H9 (cell line): Measurements from ENCODE around the gene OR52E5. TPM values are rescaled to one million over a fixed set of nuclear protein-coding genes. Genes with fewer than 3 reads are reported as not detected.

ENCODE experiments used
- DNase-seq: peaks from one replicate; pipeline ENCODE4 v3.0.0-alpha.2; 2017
- H2AFZ ChIP-seq: one replicate; pipeline ENCODE4 v1.6.1; 2013; ENCODE audit warnings: mild to moderate bottlenecking, low read length, control low read depth, moderate library complexity
- H2AK5ac ChIP-seq: 2 replicates; pipeline ENCODE4 v1.6.1; 2013; ENCODE audit warnings: low read length, control low read depth, mixed read lengths; ENCODE audit not compliant: insufficient read length
- H2BK120ac ChIP-seq: one replicate; pipeline ENCODE4 v1.6.1; 2013; ENCODE audit warnings: low read depth, mild to moderate bottlenecking, low read length, control low read depth, inconsistent platforms; ENCODE audit not compliant: poor library complexity, severe bottlenecking
- H2BK12ac ChIP-seq: 2 replicates; pipeline ENCODE4 v1.6.1; 2013; ENCODE audit warnings: low read length, control low read depth, mixed read lengths, low read depth; ENCODE audit not compliant: insufficient read length
- H2BK15ac ChIP-seq: 2 replicates; pipeline ENCODE4 v1.6.1; 2013; ENCODE audit warnings: low read depth, low read length, control low read depth
- H2BK20ac ChIP-seq: one replicate; pipeline ENCODE4 v1.6.1; 2013; ENCODE audit warnings: low read depth, mild to moderate bottlenecking, low read length, control low read depth, inconsistent platforms; ENCODE audit not compliant: poor library complexity, severe bottlenecking
- H2BK5ac ChIP-seq: 2 replicates; pipeline ENCODE4 v1.6.1; 2013; ENCODE audit warnings: low read length, control low read depth, mixed read lengths; ENCODE audit not compliant: insufficient read length
- H3K14ac ChIP-seq: 2 replicates; pipeline ENCODE4 v1.6.1; 2013; ENCODE audit warnings: low read length, control low read depth; ENCODE audit not compliant: insufficient read depth
- H3K18ac ChIP-seq: 2 replicates; pipeline ENCODE4 v1.6.1; 2013; ENCODE audit warnings: low read depth, mild to moderate bottlenecking, mixed read lengths, low read length, control low read depth; ENCODE audit not compliant: insufficient read length
- H3K23ac ChIP-seq: 2 replicates; pipeline ENCODE4 v1.6.1; 2013; ENCODE audit warnings: low read length, control low read depth, mixed read lengths, low read depth; ENCODE audit not compliant: insufficient read length
- H3K23me2 ChIP-seq: 2 replicates; pipeline ENCODE4 v1.6.1; 2013; ENCODE audit warnings: low read depth, mild to moderate bottlenecking, mixed read lengths, low read length, control low read depth; ENCODE audit not compliant: insufficient read length, poor library complexity, severe bottlenecking
- H3K27ac ChIP-seq: 2 replicates; pipeline ENCODE4 v1.5.1; 2013; ENCODE audit warnings: low read length, control low read depth, mixed read lengths, low read depth; ENCODE audit not compliant: insufficient read length
- H3K27me3 ChIP-seq: 2 replicates; pipeline ENCODE4 v1.6.1; 2013; ENCODE audit warnings: low read length, control low read depth, inconsistent platforms; ENCODE audit not compliant: insufficient read depth
- H3K4ac ChIP-seq: 2 replicates; pipeline ENCODE4 v1.6.1; 2013; ENCODE audit warnings: low read depth, mild to moderate bottlenecking, control low read depth, inconsistent platforms, low read length, moderate library complexity
- H3K4me1 ChIP-seq: 2 replicates; pipeline ENCODE4 v1.6.1; 2013; ENCODE audit warnings: low read length, control low read depth, inconsistent platforms; ENCODE audit not compliant: insufficient read depth
- H3K4me2 ChIP-seq: 2 replicates; pipeline ENCODE4 v1.6.1; 2013; ENCODE audit warnings: low read length, control low read depth, mixed read lengths; ENCODE audit not compliant: insufficient read length, insufficient read depth
- H3K56ac ChIP-seq: 2 replicates; pipeline ENCODE4 v1.6.1; 2013; ENCODE audit warnings: low read depth, mild to moderate bottlenecking, mixed read lengths, low read length, control low read depth; ENCODE audit not compliant: insufficient read length
- H3K79me1 ChIP-seq: 2 replicates; pipeline ENCODE4 v1.6.1; 2013; ENCODE audit warnings: low read depth, mild to moderate bottlenecking, moderate library complexity, low read length, control low read depth, inconsistent platforms; ENCODE audit not compliant: insufficient read depth, poor library complexity, severe bottlenecking
- H3K79me2 ChIP-seq: 2 replicates; pipeline ENCODE4 v1.6.1; 2013; ENCODE audit warnings: low read length, control low read depth, inconsistent platforms; ENCODE audit not compliant: insufficient read depth
- H3K9ac ChIP-seq: 2 replicates; pipeline ENCODE4 v1.6.1; 2013; ENCODE audit warnings: low read length, control low read depth, mixed read lengths; ENCODE audit not compliant: insufficient read length; ENCODE audit errors: extremely low read depth
- H3K9me3 ChIP-seq: one replicate; pipeline ENCODE4 v1.6.1; 2013; ENCODE audit warnings: low read depth, low read length, inconsistent platforms; ENCODE audit not compliant: control insufficient read depth
- H3T11ph ChIP-seq: one replicate; pipeline ENCODE4 v1.6.1; 2013; ENCODE audit warnings: mild to moderate bottlenecking, low read length, control low read depth, inconsistent platforms
- H4K20me1 ChIP-seq: one replicate; pipeline ENCODE4 v1.6.1; 2013; ENCODE audit not compliant: control insufficient read depth, insufficient read length, insufficient read depth
- H4K5ac ChIP-seq: 2 replicates; pipeline ENCODE4 v1.6.1; 2013; ENCODE audit warnings: low read depth, mild to moderate bottlenecking, mixed read lengths, low read length, control low read depth; ENCODE audit not compliant: insufficient read length
- H4K8ac ChIP-seq: replicated peaks from 2 replicates; pipeline ENCODE4 v1.6.1; 2013; ENCODE audit warnings: low read length, control low read depth, mixed read lengths, low read depth; ENCODE audit not compliant: insufficient read length
- H4K91ac ChIP-seq: 2 replicates; pipeline ENCODE4 v1.6.1; 2013; ENCODE audit warnings: low read depth, mild to moderate bottlenecking, moderate library complexity, mixed read lengths, low read length, control low read depth; ENCODE audit not compliant: insufficient read length
- H3K27ac Mint-ChIP-seq, 3 experiments: 2 replicates in 2 of 3; 3 replicates in 1 of 3; pipeline ENCODE4 v1.8.0; 2020 to 2021; ENCODE audit warnings: mixed read lengths in 3 of 3, mild to moderate bottlenecking in 1 of 3, moderate library complexity in 1 of 3
- H3K27me3 Mint-ChIP-seq: 2 replicates; pipeline ENCODE4 v1.8.0; 2021; ENCODE audit warnings: low read depth, mild to moderate bottlenecking, moderate library complexity, mixed read lengths
- H3K36me3 Mint-ChIP-seq, 3 experiments: 2 replicates in 2 of 3; 3 replicates in 1 of 3; pipeline ENCODE4 v1.8.0; 2020 to 2021; ENCODE audit warnings: low read depth in 3 of 3, mixed read lengths in 3 of 3; ENCODE audit not compliant: insufficient read depth in 1 of 3
- H3K4me1 Mint-ChIP-seq, 2 experiments: 2 replicates each; pipeline ENCODE4 v1.8.0; 2020; ENCODE audit warnings: mixed read lengths in 2 of 2
- H3K4me3 Mint-ChIP-seq, 2 experiments: 2 replicates in 1 of 2; 3 replicates in 1 of 2; pipeline ENCODE4 v1.8.0; 2020 to 2021; ENCODE audit warnings: mild to moderate bottlenecking in 2 of 2, mixed read lengths in 2 of 2, moderate library complexity in 1 of 2
- H3K9me3 Mint-ChIP-seq, 2 experiments: 2 replicates in 1 of 2; 3 replicates in 1 of 2; pipeline ENCODE4 v1.8.0; 2020; ENCODE audit warnings: mild to moderate bottlenecking in 2 of 2, mixed read lengths in 2 of 2, moderate library complexity in 1 of 2
- CTCF ChIP-seq: fragments of 200-600 bp; sonication (generic); conservative IDR thresholded peaks from 3 replicates; pipeline ENCODE4 v1.8.0; 2021; ENCODE audit warnings: antibody characterized with exemption, mild to moderate bottlenecking
- WGBS: extraction: QIAGEN DNeasy Blood & Tissue Kit; methylation state at CpG from one replicate; pipeline ENCODE4 v1.1.7; 2013; ENCODE audit warnings: missing lambda C conversion rate, low lambda C conversion rate, mixed read lengths; ENCODE audit not compliant: insufficient read length; ENCODE audit errors: extremely low coverage; 5-methylcytosine and 5-hydroxymethylcytosine counted together
- total RNA-seq: library from RNA; stranded (reverse); gene quantifications from 2 replicates; pipeline ENCODE4 v1.2.1, GENCODE V29; 2021

Gene OR52E5
- total RNA-seq, 1 experiment from 2014 or later: not detected

GRCh38 chr11:5846701-5847100 lies 46.3 kb upstream of the OR52E5 start:
- no CpG with 5 or more reads among the region's 1 CpG for WGBS
- Mint-ChIP-seq H3K36me3 (no peaks in the 10 kb centered on the region), H3K27ac (no peak overlapping the region), H3K9me3 (no peaks in the 10 kb centered on the region), H3K27me3 (no peaks in the 10 kb centered on the region; the same call in 1 of the 2 replicates), H3K4me1 (no peaks in the 10 kb centered on the region), H3K4me3 (no peak overlapping the region)
- Histone ChIP-seq H2AFZ (no peak overlapping the region), H3K4ac (no peak overlapping the region), H4K5ac (no peak overlapping the region), H3K79me2 (no peaks in the 10 kb centered on the region), H3K79me1 (no peaks in the 10 kb centered on the region), H3T11ph (no peak overlapping the region), H3K56ac (no peak overlapping the region), H3K14ac (no peak overlapping the region), H3K9ac (no peak overlapping the region), H3K4me1 (no peaks in the 10 kb centered on the region), H2BK15ac (no peak overlapping the region), H3K9me3 (no peaks in the 10 kb centered on the region), H2BK20ac (no peak overlapping the region), H3K18ac (no peak overlapping the region), H2BK12ac (no peak overlapping the region), H2AK5ac (no peak overlapping the region), H4K20me1 (no peaks in the 10 kb centered on the region), H4K91ac (no peak overlapping the region), H4K8ac (no peak overlapping the region), H3K23me2 (no peaks in the 10 kb centered on the region), H3K23ac (no peak overlapping the region), H3K4me2 (no peak overlapping the region), H3K27ac (no peak overlapping the region), H2BK5ac (no peak overlapping the region), H2BK120ac (no peak overlapping the region), H3K27me3 (no peaks in the 10 kb centered on the region)
- DNase-seq: no peak
- TF ChIP-seq CTCF: no peak
